Kidney (tissue), 14 donors: ENCODE data around the gene ABCC3. TPM values are rescaled to one million over a fixed set of nuclear protein-coding genes. Genes with fewer than 3 reads are reported as not detected.

Source experiments
- DNase-seq, 5 donors: peaks; one replicate each; pipeline ENCODE4 v3.0.0-alpha.2; 2013 to 2020
- FAIRE-seq: peaks from 2 replicates; lab custom pipeline; 2012; peaks lifted over from hg19 to GRCh38; lab: Jason Lieb, UNC
- H3K27ac ChIP-seq, 2 donors: one replicate each; pipeline ENCODE4 v1.7.0; 2013; ENCODE audit warnings: low read depth in 2 of 2, low read length in 2 of 2, inconsistent platforms in 1 of 2
- H3K27me3 ChIP-seq: one replicate; pipeline ENCODE4 v1.7.1; 2013; ENCODE audit warnings: low read length, inconsistent platforms; ENCODE audit not compliant: control insufficient read depth, insufficient read depth
- H3K36me3 ChIP-seq, 3 donors: one replicate each; pipeline versions ENCODE4 v1.7.0 to v1.7.1; 2013; ENCODE audit warnings: low read length in 3 of 3, control low read depth in 1 of 3, inconsistent platforms in 1 of 3; ENCODE audit not compliant: insufficient read depth in 3 of 3, control insufficient read depth in 2 of 3
- H3K4me1 ChIP-seq, 3 donors: one replicate each; pipeline versions ENCODE4 v1.7.0 to v1.7.1; 2013; ENCODE audit warnings: low read length in 3 of 3, inconsistent platforms in 1 of 3, low read depth in 1 of 3; ENCODE audit not compliant: control insufficient read depth in 2 of 3, insufficient read depth in 2 of 3
- H3K4me3 ChIP-seq, 3 donors: one replicate each; pipeline versions ENCODE4 v1.7.0 to v1.8.1; 2013; ENCODE audit warnings: low read length in 3 of 3, control low read depth in 1 of 3, inconsistent platforms in 1 of 3
- H3K9ac ChIP-seq, 3 donors: one replicate each; pipeline versions ENCODE4 v1.7.0 to v1.7.1; 2013; ENCODE audit warnings: low read length in 3 of 3, control low read depth in 1 of 3, inconsistent platforms in 1 of 3
- H3K9me3 ChIP-seq, 3 donors: one replicate each; pipeline versions ENCODE4 v1.7.0 to v1.7.1; 2013; ENCODE audit warnings: low read length in 3 of 3, control low read depth in 1 of 3, inconsistent platforms in 1 of 3; ENCODE audit not compliant: control insufficient read depth in 2 of 3, insufficient read depth in 1 of 3
- CTCF ChIP-seq: IDR thresholded peaks from 3 replicates; pipeline ENCODE4 v1.5.1; 2012; ENCODE audit warnings: mild to moderate bottlenecking, moderate library complexity, borderline replicate concordance; ENCODE audit not compliant: insufficient read depth; ENCODE audit errors: extremely low read depth
- intact Hi-C: fragments of 100-400 bp; cut with DNase I; formaldehyde crosslinking; loops from one replicate; pipeline ENCODE4 v1.11.1; 2022
- polyA plus RNA-seq: library from polyadenylated mRNA; stranded (reverse); fragments of 350-450 nt; fragmentation: Illumina TruSeq; extraction: RNeasy Lipid Tissue Mini Kit (QIAGEN cat#74804); gene quantifications from one replicate; pipeline ENCODE4 v1.2.3, GENCODE V29; 2014; ENCODE audit warnings: low read depth, low replicate concordance; ENCODE audit not compliant: insufficient read depth
- total RNA-seq: library from RNA; stranded (reverse); fragmentation: NEBNext Ultra II Directional; extraction: Animal tissue kit (Norgen Biotek cat#: 25700); gene quantifications from one replicate; pipeline ENCODE4 v1.2.1, GENCODE V29; 2021
- donor health status: control.
- donor health status: control.
- donor health status: control.
- donor health status: control.
- donor health status: control.
- donor health status: DM: yes; HTN: yes; CAD: no.
- donor health status: Normal renal cell carcinoma (clear cell type).

ABCC3 gene
- total and polyA plus RNA-seq, 2 donors from 2014 or later, result 9.3 to 156 TPM

GRCh38 chr17:50662632-50663225 lies 28.0 kb downstream of the ABCC3 start:
- DNase-seq, result peak in 1 of 5 donors; percentile 61
- intact Hi-C loops, result no loop called here
- TF ChIP-seq CTCF, result no peak
- H3K9me3 ChIP-seq, result no peaks in the 10 kb centered on the region
- H3K4me3 ChIP-seq, result no peak overlapping the region
- H3K4me1 ChIP-seq, result peaks cover 0 to 30% (median 26%) of the 10 kb centered on the region in 3 donors
- no peak overlapping the region for H3K9ac ChIP-seq
- no peak for FAIRE-seq
- no peaks in the 10 kb centered on the region for H3K27me3 ChIP-seq
- H3K27ac ChIP-seq, result no peak overlapping the region
- no peaks in the 10 kb centered on the region for H3K36me3 ChIP-seq

- intact Hi-C loops, result no loop called here
- no peak overlapping the region for H3K4me3 ChIP-seq
- H3K27ac ChIP-seq, result no peak overlapping the region
- no peak overlapping the region for H3K9ac ChIP-seq
- FAIRE-seq (no peak), DNase-seq (peak in 1 of 5 donors; percentile 31)
- H3K9me3 ChIP-seq, result no peaks in the 10 kb centered on the region
- no peaks in the 10 kb centered on the region for H3K36me3 ChIP-seq
- peaks cover 0 to 32% (median 28%) of the 10 kb centered on the region in 3 donors for H3K4me1 ChIP-seq
- H3K27me3 ChIP-seq, result no peaks in the 10 kb centered on the region
- no peak for TF ChIP-seq CTCF
These were observed 29.2 kb downstream of the ABCC3 start for GRCh38 chr17:50663812-50664374.

GRCh38 chr17:50664788-50665458 lies 30.2 kb downstream of the ABCC3 start:
- peaks cover 0 to 32% (median 28%) of the 10 kb centered on the region in 3 donors for H3K4me1 ChIP-seq
- intact Hi-C loops, result no loop called here

More at GRCh38 chr17:50664788-50665458, 30.2 kb downstream of the ABCC3 start:
- TF ChIP-seq CTCF, result no peak
- FAIRE-seq, result no peak
- Histone ChIP-seq H3K27ac (no peak overlapping the region), H3K9ac (no peak overlapping the region), H3K4me3 (no peak overlapping the region), H3K27me3 (no peaks in the 10 kb centered on the region), H3K36me3 (no peaks in the 10 kb centered on the region), H3K9me3 (no peaks in the 10 kb centered on the region)
- DNase-seq, result peak in 1 of 5 donors; percentile 41
